Measurements from ENCODE around the gene NPS. TPM values are rescaled to one million over a fixed set of nuclear protein-coding genes. Genes with fewer than 3 reads are reported as not detected.

Gene NPS
- total RNA-seq, 4 donors from 2014 or later = not detected

DNA sequence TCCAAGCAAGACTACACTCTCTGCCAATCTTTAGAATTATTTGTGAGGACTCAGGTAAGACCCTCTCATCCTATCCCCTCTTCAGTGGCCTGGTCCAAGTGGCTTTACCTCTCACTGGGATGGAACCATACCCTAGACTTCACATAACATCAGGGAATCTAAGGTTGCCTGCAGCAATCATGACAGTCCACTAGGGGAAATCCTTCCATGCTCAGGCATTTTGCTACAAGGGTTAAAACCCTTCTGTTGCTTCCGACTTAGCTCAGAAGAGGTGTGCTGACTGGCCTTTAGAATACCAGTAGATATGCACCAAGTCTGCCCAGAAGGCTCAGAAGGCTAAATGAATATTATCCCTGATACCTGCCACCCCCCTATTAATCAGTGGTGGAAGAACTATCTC, 24.9 kb upstream of the NPS start:
- DNase-seq = no peak
- H3K27ac ChIP-seq = no peak overlapping the region
- no peaks in the 10 kb centered on the region for H3K36me3 ChIP-seq
- no peaks in the 10 kb centered on the region for H3K27me3 ChIP-seq
- H3K9me3 ChIP-seq = no peaks in the 10 kb centered on the region
- WGBS, 2 donors = 33 to 36% methylated on average over 1 of the region's 1 CpG
- TF ChIP-seq, protein P1, sequence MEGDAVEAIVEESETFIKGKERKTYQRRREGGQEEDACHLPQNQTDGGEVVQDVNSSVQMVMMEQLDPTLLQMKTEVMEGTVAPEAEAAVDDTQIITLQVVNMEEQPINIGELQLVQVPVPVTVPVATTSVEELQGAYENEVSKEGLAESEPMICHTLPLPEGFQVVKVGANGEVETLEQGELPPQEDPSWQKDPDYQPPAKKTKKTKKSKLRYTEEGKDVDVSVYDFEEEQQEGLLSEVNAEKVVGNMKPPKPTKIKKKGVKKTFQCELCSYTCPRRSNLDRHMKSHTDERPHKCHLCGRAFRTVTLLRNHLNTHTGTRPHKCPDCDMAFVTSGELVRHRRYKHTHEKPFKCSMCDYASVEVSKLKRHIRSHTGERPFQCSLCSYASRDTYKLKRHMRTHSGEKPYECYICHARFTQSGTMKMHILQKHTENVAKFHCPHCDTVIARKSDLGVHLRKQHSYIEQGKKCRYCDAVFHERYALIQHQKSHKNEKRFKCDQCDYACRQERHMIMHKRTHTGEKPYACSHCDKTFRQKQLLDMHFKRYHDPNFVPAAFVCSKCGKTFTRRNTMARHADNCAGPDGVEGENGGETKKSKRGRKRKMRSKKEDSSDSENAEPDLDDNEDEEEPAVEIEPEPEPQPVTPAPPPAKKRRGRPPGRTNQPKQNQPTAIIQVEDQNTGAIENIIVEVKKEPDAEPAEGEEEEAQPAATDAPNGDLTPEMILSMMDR (IDR thresholded peaks at IDR 0.05) = no peak
- TF ChIP-seq POLR2A (IDR thresholded peaks at IDR 0.05) = no peak
- H3K4me3 ChIP-seq = no peak overlapping the region
- intact Hi-C loops (cut with DNase I) = no loop called here
- H3K4me1 ChIP-seq = no peaks in the 10 kb centered on the region

DNA sequence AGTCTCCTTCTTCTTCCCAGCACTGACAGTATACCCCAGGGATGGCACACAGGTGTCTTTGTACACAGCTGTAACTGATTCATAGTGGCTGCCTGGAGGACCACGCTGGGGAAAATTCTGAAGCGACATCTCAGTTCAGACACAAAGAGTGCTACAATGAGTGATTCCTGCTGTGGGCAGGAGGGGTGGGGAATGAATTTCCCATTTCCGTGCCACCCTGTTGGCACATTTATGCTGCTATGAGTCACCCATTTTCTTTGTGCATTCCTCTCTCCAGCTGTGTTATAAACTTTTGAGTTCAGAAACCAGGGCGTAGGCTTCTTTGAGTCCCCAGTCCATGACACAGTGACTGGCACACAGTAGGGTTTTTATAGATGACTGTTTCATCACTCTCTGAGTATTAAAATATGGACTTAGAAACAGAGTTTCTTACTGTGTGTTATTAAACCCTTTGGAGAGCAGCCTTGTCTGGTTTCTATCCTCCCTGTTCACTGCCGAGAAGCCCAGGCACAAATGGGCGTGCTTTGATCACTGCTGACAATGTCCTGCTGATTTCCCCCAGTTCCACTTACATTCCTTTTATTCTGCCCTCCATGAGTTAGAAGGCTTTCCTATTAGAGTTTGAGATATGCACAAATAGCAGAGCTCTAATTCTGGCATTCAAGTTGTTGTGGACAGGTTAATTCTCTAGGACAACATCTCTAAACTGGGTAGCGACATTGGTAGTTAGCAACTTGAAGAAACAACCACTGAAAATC, 24.0 kb upstream of the NPS start:
- H3K27ac ChIP-seq = no peak overlapping the region
- H3K27me3 ChIP-seq = no peaks in the 10 kb centered on the region
- WGBS, 2 donors = 48% methylated on average over 7 of the region's 7 CpGs
- no peaks in the 10 kb centered on the region for H3K36me3 ChIP-seq
- TF ChIP-seq, protein P1 (IDR thresholded peaks at IDR 0.05) = no peak
- no peak for TF ChIP-seq POLR2A (IDR thresholded peaks at IDR 0.05)
- intact Hi-C loops (cut with DNase I) = no loop called here
- no peaks in the 10 kb centered on the region for H3K4me1 ChIP-seq
- no peak overlapping the region for H3K4me3 ChIP-seq
- no peaks in the 10 kb centered on the region for H3K9me3 ChIP-seq
- no peak for DNase-seq

DNA sequence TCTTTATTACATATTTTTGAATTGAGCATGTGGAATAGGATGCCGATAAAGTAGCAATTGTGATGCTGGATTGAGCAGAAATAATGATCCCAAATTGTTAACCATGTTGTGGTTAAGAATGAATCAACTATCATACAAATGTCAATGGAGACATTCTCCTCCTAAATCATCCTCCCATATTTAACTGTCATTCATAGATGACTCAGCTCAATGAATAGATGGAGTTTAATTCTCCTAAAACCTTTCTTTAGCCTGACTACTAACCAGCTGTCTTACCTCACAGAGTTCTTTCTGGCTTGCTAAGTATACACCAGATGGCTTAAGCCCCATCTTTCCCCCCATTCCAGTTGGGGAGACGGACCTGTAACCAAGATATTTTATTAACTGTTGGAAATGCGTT, 23.4 kb upstream of the NPS start:
- no peak for TF ChIP-seq POLR2A (IDR thresholded peaks at IDR 0.05)
- TF ChIP-seq, protein P1 (IDR thresholded peaks at IDR 0.05) = no peak
- no peaks in the 10 kb centered on the region for H3K9me3 ChIP-seq
- H3K4me3 ChIP-seq = no peak overlapping the region
- H3K4me1 ChIP-seq = no peaks in the 10 kb centered on the region
- intact Hi-C loops (cut with DNase I) = no loop called here
- 66 to 79% methylated on average over 3 of the region's 3 CpGs for WGBS, 2 donors
- no peak overlapping the region for H3K27ac ChIP-seq
- H3K27me3 ChIP-seq = no peaks in the 10 kb centered on the region
- H3K36me3 ChIP-seq = no peaks in the 10 kb centered on the region
- no peak for DNase-seq

DNA sequence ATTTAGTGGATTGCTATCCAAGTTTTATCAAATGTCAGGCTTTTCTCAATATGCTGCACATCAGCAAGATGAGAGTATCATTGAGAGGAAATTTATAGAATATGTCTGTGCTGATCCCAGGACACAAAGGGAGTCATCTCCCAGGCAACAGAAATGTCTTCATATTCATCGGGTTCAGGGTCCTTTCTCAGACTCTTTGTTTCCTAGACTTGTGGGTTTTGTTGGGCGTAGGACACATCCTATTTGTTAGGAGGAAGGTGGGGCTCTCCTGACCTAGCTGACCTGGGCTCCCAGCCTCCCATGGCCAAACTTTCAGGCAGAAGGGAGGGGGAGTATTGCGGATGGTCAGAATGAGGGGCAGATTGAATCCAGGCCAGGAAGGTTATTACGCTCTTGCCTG, 22.9 kb upstream of the NPS start:
- WGBS, 2 donors = 70 to 74% methylated on average over 2 to 4 of the region's 4 CpGs
- Histone ChIP-seq H3K4me1 (no peaks in the 10 kb centered on the region), H3K36me3 (no peaks in the 10 kb centered on the region), H3K9me3 (no peaks in the 10 kb centered on the region), H3K4me3 (no peak overlapping the region), H3K27me3 (no peaks in the 10 kb centered on the region), H3K27ac (no peak overlapping the region)
- TF ChIP-seq, protein P1 (IDR thresholded peaks at IDR 0.05) = no peak
- no peak for TF ChIP-seq POLR2A (IDR thresholded peaks at IDR 0.05)
- no peak for DNase-seq
- intact Hi-C loops (cut with DNase I) = no loop called here

DNA sequence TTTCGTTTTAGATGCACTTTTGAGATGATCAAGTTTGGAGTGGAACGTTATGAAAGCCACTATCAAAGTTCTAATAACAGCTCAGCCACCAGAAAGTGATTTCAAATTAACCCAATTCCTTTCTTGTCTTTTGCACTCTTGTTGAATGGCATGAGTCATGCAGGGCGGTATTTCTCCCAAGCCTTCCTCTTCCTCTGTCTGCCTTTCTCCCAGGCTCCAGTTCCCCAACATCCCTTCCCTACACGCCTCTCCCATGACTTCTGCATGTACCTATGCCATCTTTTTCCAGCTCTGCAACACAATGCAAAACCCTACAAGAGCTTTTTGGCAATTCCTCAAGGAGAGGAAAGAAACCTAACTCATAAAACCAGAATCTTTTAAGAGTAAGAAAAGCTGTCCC, 21.8 kb upstream of the NPS start:
- 52 to 59% methylated on average over 4 of the region's 4 CpGs for WGBS, 2 donors

More for the DNA sequence above, 21.8 kb upstream of the NPS start:
- Histone ChIP-seq H3K27me3 (no peaks in the 10 kb centered on the region), H3K4me3 (no peak overlapping the region), H3K9me3 (no peaks in the 10 kb centered on the region), H3K36me3 (no peaks in the 10 kb centered on the region), H3K4me1 (no peaks in the 10 kb centered on the region), H3K27ac (no peak overlapping the region)
- no peak for DNase-seq
- no peak for TF ChIP-seq POLR2A (IDR thresholded peaks at IDR 0.05)
- intact Hi-C loops (cut with DNase I) = no loop called here
